GM21723 (cell line): Measurements from ENCODE around the gene HS3ST3A1.

Experiments
- ATAC-seq: cut with Tn5 transposase; IDR thresholded peaks from one replicate; pipeline ENCODE4 v1.9.1; 2021; ENCODE audit warnings: mild to moderate bottlenecking, moderate library complexity; ENCODE audit not compliant: unreplicated experiment

HS3ST3A1 gene

GRCh38 chr17:13457783-13458182, 143.9 kb downstream of the HS3ST3A1 start:
- no peak for ATAC-seq
